Epithelial cell of proximal tubule (primary cell): Measurements from ENCODE around the gene ANAPC2. TPM values are rescaled to one million over a fixed set of nuclear protein-coding genes. Genes with fewer than 3 reads are reported as not detected.

ENCODE experiments used
- DNase-seq: peaks from one replicate; pipeline ENCODE4 v3.0.0-alpha.2; 2011; ENCODE audit warnings: low read depth
- H3K4me3 ChIP-seq: 2 replicates; pipeline ENCODE4 v1.5.1; 2011; ENCODE audit warnings: low read depth, mild to moderate bottlenecking, low read length
- CTCF ChIP-seq: conservative IDR thresholded peaks from 2 replicates; pipeline ENCODE4 v1.5.1; 2012; ENCODE audit warnings: low read depth, mild to moderate bottlenecking, low read length
- total RNA-seq: library from RNA; depleted of rRNA; stranded (reverse); fragments of >200 nt; gene quantifications from 2 replicates; pipeline ENCODE4 v1.2.3, GENCODE V29; 2015

The ANAPC2 gene
- total RNA-seq, 1 donor from 2014 or later: 16.7 TPM

GRCh38 chr9:137192859-137193258 is 4.5 kb upstream of the ANAPC2 start:
- no peak for DNase-seq
- no peak overlapping the region for H3K4me3 ChIP-seq
- TF ChIP-seq CTCF: no peak

GRCh38 chr9:137192448-137192780 is 4.1 kb upstream of the ANAPC2 start:
- TF ChIP-seq CTCF: no peak
- H3K4me3 ChIP-seq: no peak overlapping the region
- no peak for DNase-seq

GRCh38 chr9:137191691-137192447 is 3.5 kb upstream of the ANAPC2 start:
- DNase-seq: no peak
- no peak overlapping the region for H3K4me3 ChIP-seq
- no peak for TF ChIP-seq CTCF

GRCh38 chr9:137191245-137191644 is 2.9 kb upstream of the ANAPC2 start:
- TF ChIP-seq CTCF: no peak
- no peak overlapping the region for H3K4me3 ChIP-seq
- no peak for DNase-seq

- H3K4me3 ChIP-seq: no peak overlapping the region
- no peak for DNase-seq
- peak; percentile 12 for TF ChIP-seq CTCF
Observed at GRCh38 chr9:137190315-137190856, 2.0 kb upstream of the ANAPC2 start.

GRCh38 chr9:137189297-137190295 is 1.2 kb upstream of the ANAPC2 start:
- no peak for DNase-seq
- no peak for TF ChIP-seq CTCF
- H3K4me3 ChIP-seq: peak overlapping the region; percentile 97
